ENCODE results near the gene ERAP2.

ERAP2 gene

GRCh38 chr5:96863114-96863513, 13.2 kb upstream of the ERAP2 start:
- Histone ChIP-seq H3K9me3 (ENCODE audit: control insufficient read depth in 2 of 2, low read length in 2 of 2) (no peaks in the 10 kb centered on the region), H3K4me3 (ENCODE audit: low read length in 2 of 2) (no peak overlapping the region), H3K27ac (ENCODE audit: low read depth in 2 of 2, low read length in 2 of 2) (no peak overlapping the region), H3K27me3 (ENCODE audit: control insufficient read depth in 2 of 2, insufficient read depth in 2 of 2, low read length in 2 of 2) (no peaks in the 10 kb centered on the region), H3K36me3 (ENCODE audit: control insufficient read depth in 2 of 2, insufficient read depth in 2 of 2, low read length in 2 of 2) (no peaks in the 10 kb centered on the region), H3K9ac (ENCODE audit: low read depth in 1 of 2, low read length in 2 of 2) (no peak overlapping the region), H3K4me1 (ENCODE audit: control insufficient read depth in 2 of 2, insufficient read depth in 2 of 2, low read length in 2 of 2) (peaks cover 0 to 2% of the 10 kb centered on the region in 2 donors)

GRCh38 chr5:96863949-96864584, 12.2 kb upstream of the ERAP2 start:
- Histone ChIP-seq H3K9me3 (ENCODE audit: control insufficient read depth in 2 of 2, low read length in 2 of 2) (no peaks in the 10 kb centered on the region), H3K4me3 (ENCODE audit: low read length in 2 of 2) (no peak overlapping the region), H3K36me3 (ENCODE audit: control insufficient read depth in 2 of 2, insufficient read depth in 2 of 2, low read length in 2 of 2) (no peaks in the 10 kb centered on the region), H3K4me1 (ENCODE audit: control insufficient read depth in 2 of 2, insufficient read depth in 2 of 2, low read length in 2 of 2) (peaks cover 0 to 4% of the 10 kb centered on the region in 2 donors), H3K9ac (ENCODE audit: low read depth in 1 of 2, low read length in 2 of 2) (no peak overlapping the region), H3K27me3 (ENCODE audit: control insufficient read depth in 2 of 2, insufficient read depth in 2 of 2, low read length in 2 of 2) (no peaks in the 10 kb centered on the region), H3K27ac (ENCODE audit: low read depth in 2 of 2, low read length in 2 of 2) (no peak overlapping the region)

GRCh38 chr5:96864922-96865530, 11.3 kb upstream of the ERAP2 start:
- H3K27me3 ChIP-seq (ENCODE audit: control insufficient read depth in 2 of 2, insufficient read depth in 2 of 2, low read length in 2 of 2): no peaks in the 10 kb centered on the region
- no peak overlapping the region for H3K4me3 ChIP-seq (ENCODE audit: low read length in 2 of 2)
- peaks cover 0 to 4% of the 10 kb centered on the region in 2 donors for H3K4me1 ChIP-seq (ENCODE audit: control insufficient read depth in 2 of 2, insufficient read depth in 2 of 2, low read length in 2 of 2)
- no peak overlapping the region for H3K27ac ChIP-seq (ENCODE audit: low read depth in 2 of 2, low read length in 2 of 2)
- no peaks in the 10 kb centered on the region for H3K9me3 ChIP-seq (ENCODE audit: control insufficient read depth in 2 of 2, low read length in 2 of 2)
- H3K9ac ChIP-seq (ENCODE audit: low read depth in 1 of 2, low read length in 2 of 2): no peak overlapping the region
- no peaks in the 10 kb centered on the region for H3K36me3 ChIP-seq (ENCODE audit: control insufficient read depth in 2 of 2, insufficient read depth in 2 of 2, low read length in 2 of 2)

GRCh38 chr5:96868603-96869371, 7.5 kb upstream of the ERAP2 start:
- Histone ChIP-seq H3K27ac (ENCODE audit: low read depth in 2 of 2, low read length in 2 of 2) (no peak overlapping the region), H3K4me3 (ENCODE audit: low read length in 2 of 2) (no peak overlapping the region), H3K4me1 (ENCODE audit: control insufficient read depth in 2 of 2, insufficient read depth in 2 of 2, low read length in 2 of 2) (peaks cover 0 to 4% of the 10 kb centered on the region in 2 donors)

GRCh38 chr5:96869372-96869641, 7.0 kb upstream of the ERAP2 start:
- Histone ChIP-seq H3K36me3 (ENCODE audit: control insufficient read depth in 2 of 2, insufficient read depth in 2 of 2, low read length in 2 of 2) (no peaks in the 10 kb centered on the region), H3K9ac (ENCODE audit: low read depth in 1 of 2, low read length in 2 of 2) (no peak overlapping the region), H3K4me3 (ENCODE audit: low read length in 2 of 2) (no peak overlapping the region), H3K27ac (ENCODE audit: low read depth in 2 of 2, low read length in 2 of 2) (no peak overlapping the region), H3K9me3 (ENCODE audit: control insufficient read depth in 2 of 2, low read length in 2 of 2) (no peaks in the 10 kb centered on the region), H3K27me3 (ENCODE audit: control insufficient read depth in 2 of 2, insufficient read depth in 2 of 2, low read length in 2 of 2) (no peaks in the 10 kb centered on the region), H3K4me1 (ENCODE audit: control insufficient read depth in 2 of 2, insufficient read depth in 2 of 2, low read length in 2 of 2) (peaks cover 0 to 4% of the 10 kb centered on the region in 2 donors)

More at GRCh38 chr5:96868603-96869371, 7.5 kb upstream of the ERAP2 start:
- Histone ChIP-seq H3K9me3 (ENCODE audit: control insufficient read depth in 2 of 2, low read length in 2 of 2) (no peaks in the 10 kb centered on the region), H3K9ac (ENCODE audit: low read depth in 1 of 2, low read length in 2 of 2) (no peak overlapping the region), H3K36me3 (ENCODE audit: control insufficient read depth in 2 of 2, insufficient read depth in 2 of 2, low read length in 2 of 2) (no peaks in the 10 kb centered on the region), H3K27me3 (ENCODE audit: control insufficient read depth in 2 of 2, insufficient read depth in 2 of 2, low read length in 2 of 2) (no peaks in the 10 kb centered on the region)

- no peaks in the 10 kb centered on the region for H3K9me3 ChIP-seq (ENCODE audit: control insufficient read depth in 2 of 2, low read length in 2 of 2)
- H3K36me3 ChIP-seq (ENCODE audit: control insufficient read depth in 2 of 2, insufficient read depth in 2 of 2, low read length in 2 of 2): no peaks in the 10 kb centered on the region
- no peak overlapping the region for H3K27ac ChIP-seq (ENCODE audit: low read depth in 2 of 2, low read length in 2 of 2)
- no peak overlapping the region for H3K4me3 ChIP-seq (ENCODE audit: low read length in 2 of 2)
- no peak overlapping the region for H3K9ac ChIP-seq (ENCODE audit: low read depth in 1 of 2, low read length in 2 of 2)
- H3K4me1 ChIP-seq (ENCODE audit: control insufficient read depth in 2 of 2, insufficient read depth in 2 of 2, low read length in 2 of 2): peaks cover 0 to 2% of the 10 kb centered on the region in 2 donors
- no peaks in the 10 kb centered on the region for H3K27me3 ChIP-seq (ENCODE audit: control insufficient read depth in 2 of 2, insufficient read depth in 2 of 2, low read length in 2 of 2)
These were observed 5.9 kb upstream of the ERAP2 start for GRCh38 chr5:96870094-96871026.

- Histone ChIP-seq H3K27me3 (ENCODE audit: control insufficient read depth in 2 of 2, insufficient read depth in 2 of 2, low read length in 2 of 2) (no peaks in the 10 kb centered on the region), H3K9ac (ENCODE audit: low read depth in 1 of 2, low read length in 2 of 2) (no peak overlapping the region), H3K4me1 (ENCODE audit: control insufficient read depth in 2 of 2, insufficient read depth in 2 of 2, low read length in 2 of 2) (peaks cover 1 to 7% of the 10 kb centered on the region in 2 donors), H3K9me3 (ENCODE audit: control insufficient read depth in 2 of 2, low read length in 2 of 2) (no peaks in the 10 kb centered on the region), H3K27ac (ENCODE audit: low read depth in 2 of 2, low read length in 2 of 2) (no peak overlapping the region), H3K4me3 (ENCODE audit: low read length in 2 of 2) (no peak overlapping the region), H3K36me3 (ENCODE audit: control insufficient read depth in 2 of 2, insufficient read depth in 2 of 2, low read length in 2 of 2) (no peaks in the 10 kb centered on the region)
These were observed 5.3 kb upstream of the ERAP2 start for GRCh38 chr5:96871027-96871399.

- Histone ChIP-seq H3K4me1 (ENCODE audit: control insufficient read depth in 2 of 2, insufficient read depth in 2 of 2, low read length in 2 of 2) (peaks cover 3 to 9% of the 10 kb centered on the region in 2 donors), H3K27me3 (ENCODE audit: control insufficient read depth in 2 of 2, insufficient read depth in 2 of 2, low read length in 2 of 2) (no peaks in the 10 kb centered on the region), H3K27ac (ENCODE audit: low read depth in 2 of 2, low read length in 2 of 2) (no peak overlapping the region), H3K4me3 (ENCODE audit: low read length in 2 of 2) (no peak overlapping the region), H3K9me3 (ENCODE audit: control insufficient read depth in 2 of 2, low read length in 2 of 2) (no peaks in the 10 kb centered on the region), H3K9ac (ENCODE audit: low read depth in 1 of 2, low read length in 2 of 2) (no peak overlapping the region), H3K36me3 (ENCODE audit: control insufficient read depth in 2 of 2, insufficient read depth in 2 of 2, low read length in 2 of 2) (no peaks in the 10 kb centered on the region)
These were observed 4.6 kb upstream of the ERAP2 start for GRCh38 chr5:96871686-96872085.

GRCh38 chr5:96873449-96873848, 2.9 kb upstream of the ERAP2 start:
- Histone ChIP-seq H3K36me3 (ENCODE audit: control insufficient read depth in 2 of 2, insufficient read depth in 2 of 2, low read length in 2 of 2) (no peaks in the 10 kb centered on the region), H3K4me3 (ENCODE audit: low read length in 2 of 2) (no peak overlapping the region), H3K9ac (ENCODE audit: low read depth in 1 of 2, low read length in 2 of 2) (no peak overlapping the region), H3K4me1 (ENCODE audit: control insufficient read depth in 2 of 2, insufficient read depth in 2 of 2, low read length in 2 of 2) (peaks cover 3 to 9% of the 10 kb centered on the region in 2 donors), H3K27me3 (ENCODE audit: control insufficient read depth in 2 of 2, insufficient read depth in 2 of 2, low read length in 2 of 2) (no peaks in the 10 kb centered on the region), H3K9me3 (ENCODE audit: control insufficient read depth in 2 of 2, low read length in 2 of 2) (no peaks in the 10 kb centered on the region), H3K27ac (ENCODE audit: low read depth in 2 of 2, low read length in 2 of 2) (no peak overlapping the region)
